Astrocyte (in vitro differentiated cells and primary cell): Measurements from ENCODE around the gene RAB6B.

Experiments used
- CTCF ChIP-seq: IDR thresholded peaks from 2 replicates; pipeline ENCODE4 v1.5.1; 2011; ENCODE audit warnings: low read depth, mild to moderate bottlenecking, inconsistent platforms, low read length, moderate library complexity; ENCODE audit not compliant: insufficient read depth
- EZH2 ChIP-seq: IDR thresholded peaks from 2 replicates; pipeline ENCODE4 v1.6.1; 2012; ENCODE audit warnings: mild to moderate bottlenecking, low read length, inconsistent platforms; ENCODE audit not compliant: insufficient read depth

GRCh38 chr3:133925960-133926735 lies 30.5 kb upstream of the RAB6B start:
- no peak for TF ChIP-seq CTCF
- no peak for TF ChIP-seq EZH2
